GM12874 (cell line): ENCODE measurements around the gene ADAMTS17.

Experiments used
- CTCF ChIP-seq: IDR thresholded peaks from 2 replicates; pipeline ENCODE4 v1.5.1; 2011; ENCODE audit warnings: low read depth, mild to moderate bottlenecking, control low read depth, low read length, moderate library complexity; ENCODE audit not compliant: insufficient read depth

The ADAMTS17 gene

GRCh38 chr15:100106732-100107131 is 235.0 kb downstream of the ADAMTS17 start:
- no peak for TF ChIP-seq CTCF

- TF ChIP-seq CTCF, result no peak
Measured at GRCh38 chr15:100105101-100105500, 236.7 kb downstream of the ADAMTS17 start.

- TF ChIP-seq CTCF, result no peak
Measured at GRCh38 chr15:100104245-100104644, 237.5 kb downstream of the ADAMTS17 start.

- no peak for TF ChIP-seq CTCF
Measured at GRCh38 chr15:100103828-100104227, 237.9 kb downstream of the ADAMTS17 start.

GRCh38 chr15:100101426-100102089 is 240.2 kb downstream of the ADAMTS17 start:
- TF ChIP-seq CTCF, result no peak

GRCh38 chr15:100100926-100101325 is 240.8 kb downstream of the ADAMTS17 start:
- no peak for TF ChIP-seq CTCF

- no peak for TF ChIP-seq CTCF
Measured at GRCh38 chr15:100099976-100100375, 241.8 kb downstream of the ADAMTS17 start.
